Mammary epithelial cell (primary cell): ENCODE results near the gene GSTA2.

Source experiments
- EZH2 ChIP-seq: IDR thresholded peaks from 2 replicates; pipeline ENCODE4 v1.6.1; 2012; ENCODE audit warnings: low read length, inconsistent platforms, borderline replicate concordance
- TF ChIP-seq, protein P1 (sequence below), 2 donors: IDR thresholded peaks in 1 of 2; conservative IDR thresholded peaks in 1 of 2; 2 replicates each; pipeline ENCODE4 v1.5.1; 2011 to 2012; ENCODE audit warnings: inconsistent platforms in 2 of 2, low read length in 2 of 2, mild to moderate bottlenecking in 2 of 2, control low read depth in 1 of 2, low read depth in 1 of 2; ENCODE audit not compliant: insufficient read depth in 1 of 2; ENCODE audit errors: extremely low read depth in 1 of 2

GRCh38 chr6:52739627-52740026 is 23.6 kb downstream of the GSTA2 start:
- TF ChIP-seq, protein P1, sequence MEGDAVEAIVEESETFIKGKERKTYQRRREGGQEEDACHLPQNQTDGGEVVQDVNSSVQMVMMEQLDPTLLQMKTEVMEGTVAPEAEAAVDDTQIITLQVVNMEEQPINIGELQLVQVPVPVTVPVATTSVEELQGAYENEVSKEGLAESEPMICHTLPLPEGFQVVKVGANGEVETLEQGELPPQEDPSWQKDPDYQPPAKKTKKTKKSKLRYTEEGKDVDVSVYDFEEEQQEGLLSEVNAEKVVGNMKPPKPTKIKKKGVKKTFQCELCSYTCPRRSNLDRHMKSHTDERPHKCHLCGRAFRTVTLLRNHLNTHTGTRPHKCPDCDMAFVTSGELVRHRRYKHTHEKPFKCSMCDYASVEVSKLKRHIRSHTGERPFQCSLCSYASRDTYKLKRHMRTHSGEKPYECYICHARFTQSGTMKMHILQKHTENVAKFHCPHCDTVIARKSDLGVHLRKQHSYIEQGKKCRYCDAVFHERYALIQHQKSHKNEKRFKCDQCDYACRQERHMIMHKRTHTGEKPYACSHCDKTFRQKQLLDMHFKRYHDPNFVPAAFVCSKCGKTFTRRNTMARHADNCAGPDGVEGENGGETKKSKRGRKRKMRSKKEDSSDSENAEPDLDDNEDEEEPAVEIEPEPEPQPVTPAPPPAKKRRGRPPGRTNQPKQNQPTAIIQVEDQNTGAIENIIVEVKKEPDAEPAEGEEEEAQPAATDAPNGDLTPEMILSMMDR (conservative IDR thresholded peaks at IDR 0.05 in 1 of 2, IDR thresholded peaks at IDR 0.05 in 1 of 2; ENCODE audit: extremely low read depth in 1 of 2, insufficient read depth in 1 of 2, low read depth in 1 of 2, low read length in 2 of 2): no peak
- TF ChIP-seq EZH2: no peak
